GM19468 (cell line): ENCODE data around the gene ZNHIT1.

Experiments
- ATAC-seq: cut with Tn5 transposase; IDR thresholded peaks from one replicate; pipeline ENCODE4 v1.9.1; 2021; ENCODE audit warnings: mild to moderate bottlenecking, moderate library complexity, moderate number of reproducible peaks; ENCODE audit not compliant: unreplicated experiment; ENCODE audit errors: extremely low read depth

ZNHIT1 gene

DNA sequence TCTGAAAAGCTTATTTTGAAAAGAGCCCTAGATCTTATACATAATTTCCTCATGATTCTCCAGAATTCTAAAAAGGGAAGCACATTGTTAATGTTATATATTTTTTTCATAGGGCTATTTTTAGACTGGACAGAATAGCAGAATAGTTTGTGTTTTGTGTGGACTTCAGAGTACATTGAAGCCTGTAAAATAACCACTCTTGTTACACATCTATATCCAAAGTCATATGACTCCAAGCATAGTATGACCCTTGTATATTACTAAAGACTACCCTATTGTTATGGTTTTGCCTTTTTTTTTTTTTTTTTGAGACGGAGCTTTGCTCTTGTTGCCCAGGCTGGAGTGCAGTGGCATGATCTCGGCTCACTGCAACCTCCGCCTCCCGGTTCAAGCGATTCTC is 53.1 kb downstream of the ZNHIT1 start:
- no peak for ATAC-seq

DNA sequence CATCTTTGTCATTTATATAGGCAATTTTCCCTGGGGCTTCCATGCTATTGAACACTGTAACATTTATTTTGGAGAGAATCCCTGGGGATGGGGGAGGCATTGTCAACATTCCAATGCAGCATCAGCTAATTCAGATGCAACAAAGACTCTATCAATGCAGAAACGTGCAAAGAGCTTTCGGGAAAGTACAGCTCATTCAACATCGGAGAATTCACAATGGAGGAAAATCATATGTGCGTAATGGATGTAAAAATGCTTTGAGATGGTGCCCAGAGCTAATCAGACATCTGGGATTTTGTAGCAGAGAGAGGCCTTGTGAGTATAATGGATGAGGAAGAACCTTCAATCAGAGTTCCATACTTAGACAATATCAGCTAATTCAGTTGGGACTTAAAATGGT is 55.2 kb downstream of the ZNHIT1 start:
- no peak for ATAC-seq
